Natural killer cell (primary cell): ENCODE results near the gene IFT172. TPM values are rescaled to one million over a fixed set of nuclear protein-coding genes. Genes with fewer than 3 reads are reported as not detected.

Experiments used
- ATAC-seq, 3 donors: fragments of 150-1000 bp in 2 of 3; fragments of 200-7000 bp in 1 of 3; cut with Tn5 transposase; 1 replicate in 1 of 3; 2 replicates in 2 of 3; pipeline ENCODE4 v1.10.0; 2021; ENCODE audit warnings: mild to moderate bottlenecking in 2 of 3, moderate library complexity in 2 of 3
- DNase-seq, 2 donors: peaks; one replicate each; pipeline versions ENCODE4 v3.0.0 to v3.0.0-alpha.2; 2013 to 2021; ENCODE audit warnings: mixed read lengths in 1 of 2
- H3K27ac ChIP-seq: one replicate; pipeline ENCODE4 v1.5.1; 2013; ENCODE audit warnings: mild to moderate bottlenecking, low read length
- H3K27me3 ChIP-seq: one replicate; pipeline ENCODE4 v1.6.1; 2013; ENCODE audit warnings: low read length; ENCODE audit not compliant: control insufficient read depth, insufficient read depth
- H3K36me3 ChIP-seq: one replicate; pipeline ENCODE4 v1.6.1; 2013; ENCODE audit warnings: low read length; ENCODE audit not compliant: control insufficient read depth, insufficient read depth
- H3K4me1 ChIP-seq: one replicate; pipeline ENCODE4 v1.6.1; 2013; ENCODE audit warnings: low read length; ENCODE audit not compliant: control insufficient read depth, insufficient read depth
- H3K4me3 ChIP-seq: one replicate; pipeline ENCODE4 v1.5.1; 2013; ENCODE audit warnings: low read length
- H3K9me3 ChIP-seq: one replicate; pipeline ENCODE4 v1.6.1; 2013; ENCODE audit warnings: low read length; ENCODE audit not compliant: control insufficient read depth, insufficient read depth
- H3K27ac Mint-ChIP-seq, 2 donors: one replicate each; pipeline ENCODE4 v1.8.0; 2022; ENCODE audit warnings: mild to moderate bottlenecking in 2 of 2, mixed read lengths in 2 of 2, moderate library complexity in 1 of 2
- H3K27me3 Mint-ChIP-seq, 2 donors: one replicate each; pipeline ENCODE4 v1.8.0; 2022; ENCODE audit warnings: low read depth in 2 of 2, mixed read lengths in 2 of 2
- H3K36me3 Mint-ChIP-seq: one replicate; pipeline ENCODE4 v1.8.0; 2022; ENCODE audit warnings: mixed read lengths
- H3K4me1 Mint-ChIP-seq, 2 donors: one replicate each; pipeline ENCODE4 v1.8.0; 2022; ENCODE audit warnings: mixed read lengths in 2 of 2
- H3K4me3 Mint-ChIP-seq: one replicate; pipeline ENCODE4 v1.8.0; 2022; ENCODE audit warnings: mild to moderate bottlenecking, moderate library complexity, mixed read lengths
- H3K9me3 Mint-ChIP-seq, 2 donors: one replicate each; pipeline ENCODE4 v1.8.0; 2022; ENCODE audit warnings: mixed read lengths in 2 of 2
- WGBS: methylation state at CpG from one replicate; pipeline ENCODE4 v1.1.7; 2013; ENCODE audit warnings: missing lambda C conversion rate; ENCODE audit not compliant: insufficient coverage; 5-methylcytosine and 5-hydroxymethylcytosine counted together
- intact Hi-C: fragments of 100-400 bp; cut with micrococcal nuclease; formaldehyde crosslinking; loops from one replicate; pipeline ENCODE4 v1.14.2; 2022
- total RNA-seq, 4 donors: library from RNA; stranded (reverse); fragments of 120-200 nt in 1 of 4; gene quantifications; one replicate each; pipeline versions ENCODE4 v1.2.3 to v1.2.4, GENCODE V29; 2013 to 2022
- TF ChIP-seq, protein P1 (sequence below): fragments of 200-600 bp; IDR thresholded peaks from one replicate; pipeline ENCODE4 v1.8.0; 2022; ENCODE audit warnings: antibody characterized with exemption

IFT172 gene
- total RNA-seq, 3 donors from 2014 or later (not counting 1 experiment from before 2014, with no cell fraction given): 24.8 to 35.7 (median 30.7) TPM

DNA sequence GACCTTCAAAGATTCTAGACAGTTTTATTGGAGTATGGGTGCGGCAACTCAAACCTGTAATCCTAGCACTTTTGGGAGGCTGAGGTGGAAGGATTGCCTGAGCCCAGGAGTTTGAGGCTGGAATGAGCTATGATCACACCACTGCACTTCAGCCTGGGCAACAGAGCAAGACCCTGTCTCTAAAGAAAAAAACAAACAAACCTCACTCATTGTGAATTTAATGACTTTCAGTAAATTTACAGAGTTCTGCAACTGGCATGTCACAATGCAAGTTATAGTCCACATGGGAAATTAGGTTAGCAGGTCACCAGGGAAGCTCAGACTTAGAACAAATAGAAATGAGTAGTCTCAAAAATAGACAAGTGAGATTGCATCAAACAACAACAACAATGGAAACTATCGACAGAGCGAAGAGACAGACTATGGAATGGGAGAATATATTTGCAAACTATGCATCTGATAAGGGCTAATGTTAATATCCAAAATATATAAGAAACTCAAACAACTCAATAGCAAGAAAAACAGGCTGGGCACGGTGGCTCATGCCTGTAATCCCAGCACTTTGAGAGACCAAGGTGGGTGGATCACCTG, 67.8 kb downstream of the IFT172 start:
- Mint-ChIP-seq H3K4me3 (no peak overlapping the region), H3K27me3 (no peaks in the 10 kb centered on the region), H3K4me1 (no peaks in the 10 kb centered on the region), H3K27ac (no peak overlapping the region), H3K9me3 (no peaks in the 10 kb centered on the region), H3K36me3 (no peaks in the 10 kb centered on the region)
- DNase-seq (no peak), ATAC-seq (no peak)
- Histone ChIP-seq H3K36me3 (no peaks in the 10 kb centered on the region), H3K4me1 (no peaks in the 10 kb centered on the region), H3K4me3 (no peak overlapping the region), H3K27ac (no peak overlapping the region), H3K9me3 (no peaks in the 10 kb centered on the region), H3K27me3 (no peaks in the 10 kb centered on the region)
- TF ChIP-seq, protein P1, sequence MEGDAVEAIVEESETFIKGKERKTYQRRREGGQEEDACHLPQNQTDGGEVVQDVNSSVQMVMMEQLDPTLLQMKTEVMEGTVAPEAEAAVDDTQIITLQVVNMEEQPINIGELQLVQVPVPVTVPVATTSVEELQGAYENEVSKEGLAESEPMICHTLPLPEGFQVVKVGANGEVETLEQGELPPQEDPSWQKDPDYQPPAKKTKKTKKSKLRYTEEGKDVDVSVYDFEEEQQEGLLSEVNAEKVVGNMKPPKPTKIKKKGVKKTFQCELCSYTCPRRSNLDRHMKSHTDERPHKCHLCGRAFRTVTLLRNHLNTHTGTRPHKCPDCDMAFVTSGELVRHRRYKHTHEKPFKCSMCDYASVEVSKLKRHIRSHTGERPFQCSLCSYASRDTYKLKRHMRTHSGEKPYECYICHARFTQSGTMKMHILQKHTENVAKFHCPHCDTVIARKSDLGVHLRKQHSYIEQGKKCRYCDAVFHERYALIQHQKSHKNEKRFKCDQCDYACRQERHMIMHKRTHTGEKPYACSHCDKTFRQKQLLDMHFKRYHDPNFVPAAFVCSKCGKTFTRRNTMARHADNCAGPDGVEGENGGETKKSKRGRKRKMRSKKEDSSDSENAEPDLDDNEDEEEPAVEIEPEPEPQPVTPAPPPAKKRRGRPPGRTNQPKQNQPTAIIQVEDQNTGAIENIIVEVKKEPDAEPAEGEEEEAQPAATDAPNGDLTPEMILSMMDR: no peak
- 96% methylated on average over 2 of the region's 4 CpGs for whole genome bisulfite sequencing
- intact Hi-C loops: no loop called here

DNA sequence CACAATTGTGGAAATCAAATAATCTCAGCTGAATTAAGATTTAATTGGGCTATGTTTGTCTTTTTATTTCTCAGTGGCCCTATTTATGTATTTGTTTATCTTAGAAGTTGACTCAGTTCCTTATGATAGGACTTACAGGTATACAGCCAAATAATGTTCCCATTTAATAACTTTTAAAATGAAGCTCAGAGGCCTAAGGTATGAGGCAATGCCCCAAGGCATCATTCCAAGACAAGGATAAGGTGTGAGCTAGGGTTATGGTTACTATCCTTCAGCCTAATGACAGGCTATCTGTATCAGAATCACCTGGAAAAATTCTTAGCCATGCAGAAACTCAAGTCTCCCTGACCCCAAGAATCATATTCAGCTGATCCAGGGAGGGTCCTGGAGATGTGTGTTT, 68.5 kb downstream of the IFT172 start:
- no peak for ATAC-seq
- TF ChIP-seq, protein P1: no peak

DNA sequence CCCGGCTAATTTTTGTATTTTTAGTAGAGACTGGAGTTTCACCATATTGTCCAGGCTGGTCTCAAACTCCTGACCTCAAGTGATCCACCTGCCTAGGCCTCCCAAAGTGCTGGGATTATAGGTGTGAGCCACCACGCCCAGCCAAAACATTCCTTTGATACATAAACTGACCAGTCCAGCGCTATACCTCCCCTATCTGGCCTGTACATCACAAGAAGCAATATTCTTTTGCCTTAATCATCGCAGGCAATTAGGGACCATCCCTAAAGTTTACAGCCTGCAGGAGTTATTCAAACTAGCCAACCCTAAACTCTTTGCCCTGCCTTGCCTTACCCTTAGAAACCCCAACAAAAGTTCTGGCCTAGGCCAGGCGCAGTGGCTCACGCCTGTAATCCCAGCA, 73.4 kb downstream of the IFT172 start:
- H3K27me3 Mint-ChIP-seq: peaks cover 10 to 13% of the 10 kb centered on the region in 2 donors
- no peak overlapping the region for H3K4me3 ChIP-seq
- no peaks in the 10 kb centered on the region for H3K36me3 Mint-ChIP-seq
- no peak for ATAC-seq
- H3K27me3 ChIP-seq: no peaks in the 10 kb centered on the region
- DNase-seq: no peak
- no peaks in the 10 kb centered on the region for H3K36me3 ChIP-seq
- intact Hi-C loops: no loop called here
- no peaks in the 10 kb centered on the region for H3K9me3 Mint-ChIP-seq
- no peaks in the 10 kb centered on the region for H3K4me1 ChIP-seq
- no peak overlapping the region for H3K27ac ChIP-seq
- no peak overlapping the region for H3K27ac Mint-ChIP-seq
- TF ChIP-seq, protein P1: no peak
- H3K4me3 Mint-ChIP-seq: no peak overlapping the region
- no peaks in the 10 kb centered on the region for H3K9me3 ChIP-seq
- WGBS: 92% methylated on average over 6 of the region's 6 CpGs
- no peaks in the 10 kb centered on the region for H3K4me1 Mint-ChIP-seq

More for the DNA sequence above, 68.5 kb downstream of the IFT172 start:
- H3K4me1 ChIP-seq: no peaks in the 10 kb centered on the region
- Mint-ChIP-seq H3K27me3 (no peaks in the 10 kb centered on the region), H3K4me1 (no peaks in the 10 kb centered on the region), H3K27ac (no peak overlapping the region), H3K4me3 (no peak overlapping the region), H3K36me3 (no peaks in the 10 kb centered on the region), H3K9me3 (no peaks in the 10 kb centered on the region)
- no peaks in the 10 kb centered on the region for H3K9me3 ChIP-seq
- intact Hi-C loops: no loop called here
- no peaks in the 10 kb centered on the region for H3K36me3 ChIP-seq
- no peaks in the 10 kb centered on the region for H3K27me3 ChIP-seq
- no peak for DNase-seq
- no peak overlapping the region for H3K4me3 ChIP-seq
- no peak overlapping the region for H3K27ac ChIP-seq
